Measurements from ENCODE around the gene AHI1.
"Not testable (repeated sequence)": the region's sequence is repeated elsewhere in the genome, so short reads cannot be mapped to it uniquely, and the experiment has no call there.

AHI1 gene

GRCh38 chr6:135505222-135505621, 7.7 kb upstream of the AHI1 start:
- no peak for DNase-seq

GRCh38 chr6:135504734-135505133, 7.2 kb upstream of the AHI1 start:
- DNase-seq = no peak

GRCh38 chr6:135503703-135504475, 6.3 kb upstream of the AHI1 start:
- DNase-seq = no peak

- DNase-seq = no peak
Measured at GRCh38 chr6:135499441-135500340, 2.2 kb upstream of the AHI1 start.

- peak; percentile 41 for DNase-seq
Measured at GRCh38 chr6:135498185-135498841, 773 bp upstream of the AHI1 start.

- no peak for DNase-seq
Measured at GRCh38 chr6:135496800-135497411, 634 bp downstream of the AHI1 start.

- DNase-seq = no peak
Measured at GRCh38 chr6:135493218-135493961, 4.2 kb downstream of the AHI1 start.

- DNase-seq = no peak
Measured at GRCh38 chr6:135490381-135490780, 7.2 kb downstream of the AHI1 start.

GRCh38 chr6:135488023-135488422, 9.5 kb downstream of the AHI1 start:
- no peak for DNase-seq

GRCh38 chr6:135483903-135484302, 13.6 kb downstream of the AHI1 start:
- not testable (repeated sequence) for DNase-seq

- DNase-seq = no peak
Measured at GRCh38 chr6:135481783-135482369, 15.7 kb downstream of the AHI1 start.

GRCh38 chr6:135479601-135480000, 17.9 kb downstream of the AHI1 start:
- no peak for DNase-seq

DNA sequence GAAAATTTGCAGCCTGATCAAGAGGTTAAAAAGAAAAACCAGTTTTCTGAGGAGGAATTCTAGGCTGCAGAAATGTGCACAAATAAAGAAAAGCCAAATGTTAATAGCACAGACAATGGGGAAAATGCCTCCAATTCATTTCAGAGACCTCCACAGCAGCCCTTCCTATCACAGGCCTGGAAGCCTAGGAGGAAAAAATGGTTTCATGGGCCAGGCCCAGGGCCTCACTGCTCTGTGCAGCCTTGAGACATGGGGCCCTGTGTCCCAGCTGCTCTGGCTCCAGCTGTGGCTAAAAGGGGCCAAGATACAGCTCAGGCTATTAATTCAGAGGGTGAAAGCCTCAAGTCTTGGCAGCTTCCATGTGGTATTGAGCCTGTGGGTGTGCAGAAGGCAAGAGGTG, 18.9 kb downstream of the AHI1 start:
- no peak for DNase-seq

GRCh38 chr6:135475292-135475886, 22.2 kb downstream of the AHI1 start:
- no peak for DNase-seq

DNA sequence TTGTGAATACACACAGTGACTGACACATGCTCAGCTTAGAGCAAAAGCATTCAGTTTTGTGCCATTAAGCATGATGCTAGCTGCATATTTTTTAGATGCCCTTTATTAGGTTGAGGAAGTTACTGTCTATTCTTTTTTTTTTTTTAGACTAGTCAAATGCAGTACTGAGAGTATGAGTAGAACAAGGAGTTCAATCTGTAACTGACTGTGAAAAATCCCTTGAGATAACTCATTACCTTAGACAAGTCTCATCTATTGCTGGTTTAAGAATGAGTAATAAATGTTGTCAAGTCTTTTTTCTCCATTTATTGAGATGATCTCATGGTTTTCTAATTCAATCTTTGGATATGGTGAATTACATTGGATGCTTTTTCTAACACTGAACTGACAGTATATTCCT, 23.2 kb downstream of the AHI1 start:
- no peak for DNase-seq

DNA sequence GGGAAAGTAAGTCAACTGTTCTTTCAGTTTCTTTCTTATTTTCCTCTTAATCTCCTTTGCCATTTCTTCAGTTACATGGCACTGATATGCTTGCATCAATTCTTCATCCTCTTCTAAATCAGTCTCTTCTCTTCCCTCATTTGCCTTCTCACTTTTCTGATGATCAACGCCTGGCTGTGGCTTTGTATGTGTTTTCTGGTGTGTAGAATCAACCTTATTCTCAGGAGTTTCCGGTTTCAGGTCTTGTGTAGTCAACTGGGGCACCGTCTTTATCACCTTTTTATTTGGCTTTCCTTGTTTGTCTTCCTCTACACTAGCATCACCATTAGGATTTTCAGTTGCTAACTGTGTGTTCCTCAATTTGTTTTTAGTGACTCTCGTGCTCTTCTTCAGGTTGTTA, 31.6 kb downstream of the AHI1 start:
- no peak for DNase-seq

DNA sequence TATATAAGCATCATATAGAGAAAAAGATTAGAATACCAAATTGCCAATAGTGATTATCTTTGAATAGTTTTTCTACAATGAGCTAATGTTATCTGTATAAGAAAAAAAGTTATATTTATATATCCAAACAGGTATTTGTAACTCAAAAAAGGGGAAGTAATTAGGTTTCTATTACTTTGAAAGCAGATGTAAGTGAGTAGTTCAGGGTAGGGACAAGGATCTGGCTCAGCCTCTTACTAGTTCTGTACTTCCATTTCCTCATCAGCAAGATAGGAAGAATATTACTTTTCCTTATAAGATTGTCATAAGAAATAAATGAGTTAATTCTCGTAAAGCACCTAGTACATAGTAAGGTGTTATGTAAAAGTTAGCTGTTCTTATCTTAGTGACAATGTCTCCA, 32.2 kb downstream of the AHI1 start:
- no peak for DNase-seq

GRCh38 chr6:135464634-135465033, 32.9 kb downstream of the AHI1 start:
- no peak for DNase-seq

DNA sequence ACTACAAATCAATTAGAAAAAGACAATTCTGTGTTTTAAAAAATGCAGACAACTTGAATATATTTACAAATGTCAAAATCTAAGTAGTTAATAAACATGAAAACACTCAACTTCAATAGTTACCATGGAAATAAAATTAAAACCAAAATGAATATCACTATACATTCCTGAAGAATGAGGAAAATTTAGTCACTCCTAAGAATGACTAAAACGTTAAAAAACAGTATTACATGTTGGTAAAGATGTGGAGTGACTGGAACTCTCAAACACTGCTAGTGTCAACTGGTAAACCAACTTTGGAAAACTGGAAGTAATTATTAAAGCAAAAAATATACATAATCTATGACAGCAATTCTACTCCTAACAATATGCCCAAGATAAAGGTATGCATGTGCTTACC, 36.3 kb downstream of the AHI1 start:
- no peak for DNase-seq

- DNase-seq = no peak
Measured at GRCh38 chr6:135458051-135458450, 39.5 kb downstream of the AHI1 start.

GRCh38 chr6:135451617-135452190, 45.8 kb downstream of the AHI1 start:
- no peak for DNase-seq

All from T-helper 9 cell (primary cell).